CD4-positive, alpha-beta T cell treated with Interleukin-4 for 1 hour (primary cell): Measurements from ENCODE around the gene CCNY.
"Not testable (repeated sequence)": the region's sequence is repeated elsewhere in the genome, so short reads cannot be mapped to it uniquely, and the experiment has no call there.

Experiments used
- DNase-seq, 2 donors: peaks; one replicate each; pipeline ENCODE4 v3.0.0-alpha.2; 2020 to 2022

The CCNY gene

GRCh38 chr10:35535136-35535535, 198.8 kb downstream of the CCNY start:
- DNase-seq = no peak

GRCh38 chr10:35536789-35537188, 200.5 kb downstream of the CCNY start:
- DNase-seq = no peak

GRCh38 chr10:35537925-35538324, 201.6 kb downstream of the CCNY start:
- not testable (repeated sequence) for DNase-seq

GRCh38 chr10:35540296-35541164, 204.2 kb downstream of the CCNY start:
- DNase-seq = no peak

- DNase-seq = no peak
Measured at GRCh38 chr10:35541720-35542119, 205.4 kb downstream of the CCNY start.

GRCh38 chr10:35542303-35542702, 206.0 kb downstream of the CCNY start:
- no peak for DNase-seq

GRCh38 chr10:35545079-35545657, 208.9 kb downstream of the CCNY start:
- no peak for DNase-seq

GRCh38 chr10:35545878-35546590, 209.7 kb downstream of the CCNY start:
- no peak for DNase-seq

GRCh38 chr10:35546824-35547225, 210.5 kb downstream of the CCNY start:
- DNase-seq = no peak

GRCh38 chr10:35552650-35553342, 216.5 kb downstream of the CCNY start:
- no peak for DNase-seq

- no peak for DNase-seq
Measured at GRCh38 chr10:35554036-35554435, 217.7 kb downstream of the CCNY start.

GRCh38 chr10:35554461-35555056, 218.2 kb downstream of the CCNY start:
- no peak for DNase-seq

- no peak for DNase-seq
Measured at GRCh38 chr10:35555962-35556930, 219.9 kb downstream of the CCNY start.

- DNase-seq = no peak
Measured at GRCh38 chr10:35558276-35558675, 222.0 kb downstream of the CCNY start.

GRCh38 chr10:35559416-35559815, 223.1 kb downstream of the CCNY start:
- DNase-seq = no peak

GRCh38 chr10:35561715-35562114, 225.4 kb downstream of the CCNY start:
- no peak for DNase-seq

- no peak for DNase-seq
Measured at GRCh38 chr10:35562427-35562826, 226.1 kb downstream of the CCNY start.

- DNase-seq = peak; percentile 41 to 51
Measured at GRCh38 chr10:35563261-35563891, 227.1 kb downstream of the CCNY start.

GRCh38 chr10:35564341-35564968, 228.1 kb downstream of the CCNY start:
- peak in 1 of 2 donors; percentile 16 for DNase-seq

- DNase-seq = no peak
Measured at GRCh38 chr10:35565602-35566081, 229.3 kb downstream of the CCNY start.
